H1 (cell line): Measurements from ENCODE around the gene CFAP74. TPM values are rescaled to one million over a fixed set of nuclear protein-coding genes. Genes with fewer than 3 reads are reported as not detected.

ENCODE experiments used
- CTCF ChIA-PET: fragments of 300-600 bp; sonication (Branson Sonifier 250); formaldehyde crosslinking; loops from one replicate; lab custom pipeline; 2021; ENCODE audit not compliant: partially characterized antibody; lab: Charles Lee
- POLR2A ChIA-PET: fragments of 300-600 bp; sonication (Branson Sonifier 250); formaldehyde crosslinking; loops from one replicate; lab custom pipeline; 2021; ENCODE audit warnings: inconsistent platforms; ENCODE audit not compliant: partially characterized antibody; lab: Charles Lee
- DNase-seq, 2 experiments: peaks; one replicate each; pipeline versions ENCODE4 v3.0.0 to v3.0.0-alpha.2; 2010 to 2022; ENCODE audit warnings: low spot score in 2 of 2, low read depth in 1 of 2, mixed read lengths in 1 of 2
- FAIRE-seq: peaks from 2 replicates; lab custom pipeline; 2011; peaks lifted over from hg19 to GRCh38; lab: Jason Lieb, UNC
- H2AFZ ChIP-seq: 2 replicates; pipeline ENCODE4 v1.8.1; 2012; ENCODE audit warnings: low read length, inconsistent platforms
- H2AK5ac ChIP-seq: 2 replicates; pipeline ENCODE4 v1.6.1; 2013; ENCODE audit warnings: low read depth, low read length
- H2BK120ac ChIP-seq: replicated peaks from 2 replicates; pipeline ENCODE3; 2013; ENCODE audit warnings: low read depth, low read length, inconsistent platforms
- H2BK12ac ChIP-seq: 2 replicates; pipeline ENCODE4 v1.6.1; 2013; ENCODE audit warnings: low read depth, low read length
- H2BK15ac ChIP-seq: 2 replicates; pipeline ENCODE4 v1.6.1; 2013; ENCODE audit warnings: low read length
- H2BK20ac ChIP-seq: 2 replicates; pipeline ENCODE4 v1.6.1; 2013; ENCODE audit warnings: low read length
- H2BK5ac ChIP-seq: 2 replicates; pipeline ENCODE4 v1.6.1; 2013; ENCODE audit warnings: low read depth, low read length
- H3K14ac ChIP-seq: 2 replicates; pipeline ENCODE4 v1.6.1; 2013; ENCODE audit warnings: inconsistent platforms; ENCODE audit not compliant: insufficient read length
- H3K18ac ChIP-seq: 2 replicates; pipeline ENCODE4 v1.6.1; 2013; ENCODE audit warnings: low read length; ENCODE audit errors: extremely low read depth
- H3K23ac ChIP-seq: 2 replicates; pipeline ENCODE4 v1.6.1; 2013; ENCODE audit warnings: inconsistent platforms; ENCODE audit not compliant: insufficient read length
- H3K23me2 ChIP-seq: 2 replicates; pipeline ENCODE4 v1.6.1; 2013; ENCODE audit warnings: low read depth, low read length
- H3K27ac ChIP-seq: 2 replicates; pipeline ENCODE4 v1.6.1; 2011; ENCODE audit warnings: low read depth, low read length, inconsistent platforms
- H3K27me3 ChIP-seq, 4 experiments: replicated peaks in 1 of 4; 1 replicate in 1 of 4; 2 replicates in 3 of 4; pipeline versions ENCODE4 v1.6.1 to v1.8.1; 2011 to 2013; ENCODE audit warnings: low read length in 3 of 4, mild to moderate bottlenecking in 3 of 4, inconsistent platforms in 2 of 4, mixed read lengths in 2 of 4, moderate library complexity in 1 of 4; ENCODE audit not compliant: control insufficient read depth in 3 of 4, insufficient read depth in 3 of 4; ENCODE audit errors: extremely low read depth in 1 of 4
- H3K36me3 ChIP-seq, 4 experiments: 2 replicates each; pipeline versions ENCODE4 v1.6.1 to v1.8.1; 2011 to 2013; ENCODE audit warnings: mild to moderate bottlenecking in 4 of 4, low read length in 3 of 4, moderate library complexity in 2 of 4, control low read depth in 1 of 4, inconsistent platforms in 1 of 4; ENCODE audit not compliant: insufficient read depth in 4 of 4, control insufficient read depth in 2 of 4
- H3K4ac ChIP-seq: replicated peaks from 2 replicates; pipeline ENCODE3; 2013; ENCODE audit warnings: low read length, low read depth, mixed read lengths, inconsistent platforms; ENCODE audit not compliant: insufficient read length
- H3K4me1 ChIP-seq, 4 experiments: replicated peaks in 1 of 4; 1 replicate in 1 of 4; 2 replicates in 3 of 4; pipeline versions ENCODE4 v1.6.1 to v1.8.1; 2011 to 2013; ENCODE audit warnings: low read length in 3 of 4, inconsistent platforms in 2 of 4, mixed read lengths in 1 of 4; ENCODE audit not compliant: insufficient read depth in 4 of 4, control insufficient read depth in 3 of 4
- H3K4me2 ChIP-seq, 2 experiments: 2 replicates each; pipeline versions ENCODE4 v1.6.1 to v1.8.1; 2011 to 2013; ENCODE audit warnings: low read depth in 2 of 2, low read length in 2 of 2, control low read depth in 1 of 2, inconsistent platforms in 1 of 2, mild to moderate bottlenecking in 1 of 2; ENCODE audit not compliant: insufficient read depth in 1 of 2
- H3K4me3 ChIP-seq, 4 experiments: fragments of 200-600, 300-600 bp in 1 of 4; sonication (generic), shearing (Covaris generic), sonication (Bioruptor Twin) in 1 of 4; 2 replicates each; pipeline versions ENCODE4 v1.5.1 to v1.8.1; 2011 to 2016; ENCODE audit warnings: low read length in 4 of 4, low read depth in 3 of 4, control low read depth in 2 of 4, inconsistent platforms in 2 of 4, mild to moderate bottlenecking in 2 of 4, mixed read lengths in 1 of 4, moderate library complexity in 1 of 4; ENCODE audit not compliant: insufficient read depth in 2 of 4; ENCODE audit errors: extremely low read depth in 1 of 4
- H3K56ac ChIP-seq: replicated peaks from 2 replicates; pipeline ENCODE3; 2013; ENCODE audit warnings: low read depth, mild to moderate bottlenecking, mixed read lengths, low read length, inconsistent platforms; ENCODE audit not compliant: insufficient read length
- H3K79me1 ChIP-seq: 2 replicates; pipeline ENCODE4 v1.6.1; 2013; ENCODE audit warnings: low read depth, low read length, control low read depth
- H3K79me2 ChIP-seq, 2 experiments: 2 replicates each; pipeline versions ENCODE4 v1.6.1 to v1.8.1; 2012 to 2013; ENCODE audit warnings: low read length in 2 of 2, mild to moderate bottlenecking in 2 of 2, inconsistent platforms in 1 of 2; ENCODE audit not compliant: insufficient read depth in 2 of 2, control insufficient read depth in 1 of 2
- H3K9ac ChIP-seq, 4 experiments: replicated peaks in 1 of 4; 1 replicate in 1 of 4; 2 replicates in 3 of 4; pipeline versions ENCODE4 v1.6.1 to v1.8.1; 2011 to 2013; ENCODE audit warnings: low read depth in 3 of 4, low read length in 3 of 4, control low read depth in 2 of 4, mild to moderate bottlenecking in 2 of 4, moderate library complexity in 2 of 4, inconsistent platforms in 1 of 4; ENCODE audit errors: extremely low read depth in 1 of 4
- H3K9me3 ChIP-seq, 2 experiments: 2 replicates each; pipeline versions ENCODE4 v1.6.1 to v1.8.1; 2012 to 2013; ENCODE audit warnings: mild to moderate bottlenecking in 2 of 2, moderate library complexity in 2 of 2, control low read depth in 1 of 2, inconsistent platforms in 1 of 2, low read depth in 1 of 2, low read length in 1 of 2, mixed read lengths in 1 of 2; ENCODE audit not compliant: insufficient read depth in 2 of 2
- H4K20me1 ChIP-seq, 2 experiments: replicated peaks in 1 of 2; 2 replicates each; pipeline versions ENCODE3 to v1.8.1; 2011 to 2013; ENCODE audit warnings: inconsistent platforms in 2 of 2, low read length in 2 of 2, mild to moderate bottlenecking in 1 of 2; ENCODE audit not compliant: insufficient read depth in 2 of 2, control insufficient read depth in 1 of 2
- H4K5ac ChIP-seq: 2 replicates; pipeline ENCODE4 v1.6.1; 2013; ENCODE audit warnings: low read length, low read depth, mixed read lengths, inconsistent platforms; ENCODE audit not compliant: insufficient read length
- H4K8ac ChIP-seq: 2 replicates; pipeline ENCODE4 v1.8.0; 2013; ENCODE audit warnings: mild to moderate bottlenecking, moderate library complexity, low read length, inconsistent platforms; ENCODE audit not compliant: insufficient read depth; ENCODE audit errors: extremely low read depth
- H4K91ac ChIP-seq: replicated peaks from 2 replicates; pipeline ENCODE3; 2013; ENCODE audit warnings: low read length, mixed read lengths, inconsistent platforms; ENCODE audit not compliant: insufficient read length
- ASH2L ChIP-seq: fragments of 200-600, 300-600 bp; sonication (generic); IDR thresholded peaks from one replicate; pipeline ENCODE4 v1.7.1; 2017; ENCODE audit warnings: low read length
- BCL11A ChIP-seq, 2 experiments: IDR thresholded peaks; one replicate each; pipeline ENCODE4 v1.6.1; 2011; ENCODE audit warnings: low read depth in 2 of 2, low read length in 2 of 2, mild to moderate bottlenecking in 2 of 2
- CBX5 ChIP-seq: fragments of 300-800, 300-1000 bp; sonication (generic); IDR thresholded peaks from 2 replicates; pipeline ENCODE4 v1.7.1; 2016; ENCODE audit warnings: antibody characterized with exemption, low read length, low read depth
- CHD2 ChIP-seq: IDR thresholded peaks from 2 replicates; pipeline ENCODE4 v1.6.1; 2012; ENCODE audit warnings: low read length, improper control_type of control experiment
- EGR1 ChIP-seq: IDR thresholded peaks from 2 replicates; pipeline ENCODE4 v1.6.1; 2011; ENCODE audit warnings: low read depth, low read length, borderline replicate concordance
- KDM1A ChIP-seq: fragments of 200-600, 300-600 bp; sonication (generic); IDR thresholded peaks from 2 replicates; pipeline ENCODE4 v1.7.1; 2016; ENCODE audit warnings: mild to moderate bottlenecking, low read length, borderline replicate concordance
- NANOG ChIP-seq: IDR thresholded peaks from 2 replicates; pipeline ENCODE4 v1.6.1; 2011; ENCODE audit warnings: low read length, low read depth, mild to moderate bottlenecking, inconsistent platforms; ENCODE audit not compliant: insufficient read depth, poor library complexity, severe bottlenecking
- PHF8 ChIP-seq: fragments of 200-600 bp; sonication (generic); conservative IDR thresholded peaks from 2 replicates; pipeline ENCODE4 v1.7.1; 2012; ENCODE audit warnings: low read depth, mild to moderate bottlenecking, inconsistent platforms, low read length, moderate library complexity
- POLR2A ChIP-seq, 2 experiments: IDR thresholded peaks; 1 replicate in 1 of 2; 2 replicates in 1 of 2; pipeline ENCODE4 v1.6.1; 2011; ENCODE audit warnings: low read depth in 2 of 2, low read length in 2 of 2, mild to moderate bottlenecking in 2 of 2; ENCODE audit errors: control extremely low read depth in 1 of 2
- POU5F1 ChIP-seq: IDR thresholded peaks from 2 replicates; pipeline ENCODE4 v1.6.1; 2011; ENCODE audit warnings: low read depth, mild to moderate bottlenecking, low read length, moderate library complexity
- RNF2 ChIP-seq: fragments of 200-900, 300-1000 bp; sonication (generic); IDR thresholded peaks from 2 replicates; pipeline ENCODE4 v1.7.1; 2016; ENCODE audit warnings: borderline replicate concordance, low read depth, mild to moderate bottlenecking, antibody characterized with exemption, low read length; ENCODE audit not compliant: poor library complexity, severe bottlenecking; ENCODE audit errors: missing control alignments
- SAP30 ChIP-seq: fragments of 300-600 bp; sonication (generic); IDR thresholded peaks from 2 replicates; pipeline ENCODE4 v1.7.1; 2012; ENCODE audit warnings: low read length, moderate library complexity, mild to moderate bottlenecking, inconsistent platforms; ENCODE audit not compliant: insufficient read depth, insufficient replicate concordance
- whole genome bisulfite sequencing, 2 experiments: shearing (Covaris generic) in 1 of 2; methylation state at CpG; one replicate each; pipeline versions ENCODE4 v1.1.6 to v1.1.7; 2013 to 2015; ENCODE audit warnings: low lambda C conversion rate in 2 of 2, mixed read lengths in 2 of 2, inconsistent platforms in 1 of 2, low coverage in 1 of 2, missing lambda C conversion rate in 1 of 2; ENCODE audit not compliant: insufficient replicate concordance in 2 of 2, insufficient coverage in 1 of 2, insufficient read length in 1 of 2; ENCODE audit errors: extremely low coverage in 1 of 2, missing lambda C conversion rate in 1 of 2; 5-methylcytosine and 5-hydroxymethylcytosine counted together
- polyA plus RNA-seq, 7 experiments: library from polyadenylated mRNA; depleted of rRNA in 3 of 7; stranded (reverse) in 5 of 7; unstranded in 2 of 7; fragments of >200 nt in 5 of 7; fragments of 200-250 nt in 2 of 7; gene quantifications; 1 replicate in 5 of 7; 2 replicates in 1 of 7; 4 replicates in 1 of 7; pipeline versions ENCODE4 v1.2.1 to v1.2.3, GENCODE V29; 2011 to 2013; ENCODE audit warnings: missing spikeins in 2 of 7, mixed read lengths in 2 of 7
- total RNA-seq: library from RNA; stranded (reverse); fragmentation: NEBNext Ultra II Directional; extraction: Animal tissue kit (Norgen Biotek cat#: 25700); gene quantifications from 2 replicates; pipeline ENCODE4 v1.2.1, GENCODE V29; 2021

CFAP74 gene
- total and polyA plus RNA-seq, 2 of the 8 experiments (the other 6 are each of a cell fraction or from before 2014, with no cell fraction given): 0.09 to 0.20 TPM

DNA sequence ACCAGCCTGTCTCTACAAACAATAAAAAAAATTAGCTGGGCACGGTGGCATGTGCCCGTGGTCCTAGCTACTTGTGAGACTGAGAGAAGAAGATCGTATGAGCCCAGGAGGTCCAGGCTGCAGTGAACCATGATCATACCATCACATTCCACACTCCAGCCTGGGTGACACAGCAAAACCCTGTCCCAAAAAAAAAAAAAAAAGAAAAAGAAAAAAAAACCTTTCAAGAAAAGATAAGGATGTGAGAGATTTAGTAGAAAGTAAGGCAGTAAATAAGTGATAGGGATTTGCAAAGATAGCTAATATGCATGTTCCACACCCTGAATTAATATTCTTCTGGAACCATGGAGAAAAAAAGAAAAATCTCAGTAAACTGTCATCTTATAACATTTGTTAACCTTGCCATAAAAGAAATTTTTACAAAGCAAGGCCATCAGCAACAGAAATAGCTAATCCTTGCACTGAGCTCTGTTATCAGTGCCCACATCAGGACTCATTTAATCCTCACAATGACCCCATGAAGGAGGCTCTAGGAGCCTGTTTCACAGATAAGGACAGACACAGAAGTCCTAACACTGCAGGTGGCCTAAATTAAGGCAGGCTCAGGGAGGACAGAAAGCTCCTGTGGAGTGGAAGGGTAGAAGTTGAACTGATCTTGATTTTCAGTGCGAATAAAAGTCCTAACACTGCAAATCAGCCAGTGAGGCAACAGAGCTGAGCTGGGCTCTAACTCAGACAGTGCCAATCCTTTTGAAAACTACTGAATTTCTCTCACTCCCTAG, 120.3 kb downstream of the CFAP74 start:
- H4K91ac ChIP-seq: no peak overlapping the region
- H2BK15ac ChIP-seq: no peak overlapping the region
- H2BK12ac ChIP-seq: no peak overlapping the region
- H2AK5ac ChIP-seq: no peak overlapping the region
- no peak overlapping the region for H3K27ac ChIP-seq
- CTCF ChIA-PET: interaction anchor here (0.7 to 4.6 kb wide), 8 partner anchors 11 to 328 kb away, joined by 3 to 26 read pairs (median 3); no protein-coding TSS in a partner anchor
- FAIRE-seq (no peak), DNase-seq (no peak)
- POLR2A ChIA-PET: interaction anchor here (1.0 to 5.1 kb wide), 7 partner anchors 9 to 104 kb away, joined by 3 to 33 read pairs (median 4); partner anchors contain the start of gene CALML6
- H3K36me3 ChIP-seq: no peaks in the 10 kb centered on the region
- no peak overlapping the region; a peak in 1 of 4 replicates for H3K4me2 ChIP-seq
- H2BK5ac ChIP-seq: no peak overlapping the region
- 88% methylated on average over 4 of the region's 4 CpGs; no CpG with 5 or more reads in 1 of the 2 experiments for WGBS, 2 experiments
- H3K9me3 ChIP-seq: no peaks in the 10 kb centered on the region
- peaks cover 71 to 98% of the 10 kb centered on the region in 2 experiments for H3K79me2 ChIP-seq
- H2BK20ac ChIP-seq: no peak overlapping the region
- no peak overlapping the region for H3K18ac ChIP-seq
- H3K79me1 ChIP-seq: peaks cover 12% of the 10 kb centered on the region
- H3K4me3 ChIP-seq: no peak overlapping the region
- no peak overlapping the region for H3K4ac ChIP-seq
- no peak overlapping the region for H3K56ac ChIP-seq
- H3K4me1 ChIP-seq: peaks cover 0 to 9% (median 5%) of the 10 kb centered on the region in 4 experiments; a peak in 3 of 7 replicates
- H3K23me2 ChIP-seq: no peaks in the 10 kb centered on the region
- no peak overlapping the region for H2BK120ac ChIP-seq
- no peak overlapping the region for H4K5ac ChIP-seq
- H3K9ac ChIP-seq: no peak overlapping the region
- H4K20me1 ChIP-seq: peaks cover 34 to 35% of the 10 kb centered on the region in 2 experiments
- no peak overlapping the region for H2AFZ ChIP-seq
- no peak overlapping the region for H4K8ac ChIP-seq
- no peaks in the 10 kb centered on the region for H3K27me3 ChIP-seq
- H3K23ac ChIP-seq: no peak overlapping the region
- no peak overlapping the region for H3K14ac ChIP-seq
- TF ChIP-seq CHD2 (no peak), SAP30 (no peak), EGR1 (no peak), CBX5 (no peak), PHF8 (no peak), POLR2A (IDR thresholded peaks at IDR 0.05; ENCODE audit: control extremely low read depth in 1 of 2, low read depth in 2 of 2, low read length in 2 of 2) (no peak), ASH2L (no peak), NANOG (no peak), KDM1A (no peak), BCL11A (IDR thresholded peaks at IDR 0.05; ENCODE audit: low read depth in 2 of 2, low read length in 2 of 2) (no peak), RNF2 (no peak), POU5F1 (no peak)
